ENCODE results near the gene SCARB1.

The SCARB1 gene

GRCh38 chr12:124857921-124858461 is 5.7 kb downstream of the SCARB1 start:
- H3K36me3 ChIP-seq (ENCODE audit: control insufficient read depth in 2 of 2, insufficient read depth in 1 of 2, low read length in 2 of 2), result peaks cover 5 to 25% of the 10 kb centered on the region in 2 experiments; a peak in 2 of 3 replicates
- ChIA-PET POLR2A (interaction anchor here (0.6 kb wide), 1 partner anchor 47 kb away, joined by 3 read pairs; no protein-coding TSS in a partner anchor), CTCF (no interaction called here)
- no peak overlapping the region for H3K27ac ChIP-seq (ENCODE audit: extremely low read depth, low read depth, low read length)
- H3K4me3 ChIP-seq (ENCODE audit: low read depth, low read length), result no peak overlapping the region
- TF ChIP-seq ZSCAN4 (tag by site-specific recombination; IDR thresholded peaks at IDR 0.05) (peak; percentile 70), ZBTB48 (tag by site-specific recombination; IDR thresholded peaks at IDR 0.05) (no peak)
- H3K4me1 ChIP-seq (ENCODE audit: control insufficient read depth, insufficient read depth, low read length), result no peaks in the 10 kb centered on the region; the same call in 1 of the 2 replicates
- H3K9me3 ChIP-seq (ENCODE audit: control insufficient read depth, insufficient read depth, low read depth, low read length), result no peaks in the 10 kb centered on the region

- no peaks in the 10 kb centered on the region; the same call in 1 of the 2 replicates for H3K4me1 ChIP-seq (ENCODE audit: control insufficient read depth, insufficient read depth, low read length)
- H3K36me3 ChIP-seq (ENCODE audit: control insufficient read depth in 2 of 2, insufficient read depth in 1 of 2, low read length in 2 of 2), result peaks cover 5 to 22% of the 10 kb centered on the region in 2 experiments; a peak in 2 of 3 replicates
- no peaks in the 10 kb centered on the region for H3K9me3 ChIP-seq (ENCODE audit: control insufficient read depth, insufficient read depth, low read depth, low read length)
- H3K27ac ChIP-seq (ENCODE audit: extremely low read depth, low read depth, low read length), result no peak overlapping the region
- CTCF ChIA-PET, result interaction anchor here (1.3 kb wide), 1 partner anchor 24 kb away, joined by 4 read pairs; no protein-coding TSS in a partner anchor
- TF ChIP-seq ZFP69B (tag by site-specific recombination; IDR thresholded peaks at IDR 0.05) (no peak), ZNF624 (tag by site-specific recombination; IDR thresholded peaks at IDR 0.05) (no peak), HIC1 (tag by site-specific recombination; IDR thresholded peaks at IDR 0.05) (no peak), ZNF561 (tag by site-specific recombination; IDR thresholded peaks at IDR 0.05; ENCODE audit: borderline replicate concordance) (no peak), ZNF280C (tag by site-specific recombination; IDR thresholded peaks at IDR 0.05) (no peak), ZNF621 (tag by site-specific recombination; IDR thresholded peaks at IDR 0.05) (no peak), PRDM10 (tag by site-specific recombination; IDR thresholded peaks at IDR 0.05) (no peak), ZNF202 (tag by site-specific recombination; IDR thresholded peaks at IDR 0.05; ENCODE audit: borderline replicate concordance) (no peak), ZIC2 (tag by site-specific recombination; IDR thresholded peaks at IDR 0.05) (0 out of 2 replicates have a peak, but pooled peaks have one; percentile 3)
- POLR2A ChIA-PET, result no interaction called here
- H3K4me3 ChIP-seq (ENCODE audit: low read depth, low read length), result no peak overlapping the region
Measured at GRCh38 chr12:124856842-124857178, 6.9 kb downstream of the SCARB1 start.
